HuH-7.5 (cell line): ENCODE results near the gene SART3.

Experiments
- DNase-seq: peaks from one replicate; pipeline ENCODE4 v3.0.0; 2011; ENCODE audit warnings: low spot score

SART3 gene

GRCh38 chr12:108484431-108484830 lies 76.5 kb downstream of the SART3 start:
- no peak for DNase-seq

GRCh38 chr12:108483213-108484059 lies 77.5 kb downstream of the SART3 start:
- no peak for DNase-seq

GRCh38 chr12:108482717-108483212 lies 78.2 kb downstream of the SART3 start:
- DNase-seq: no peak

GRCh38 chr12:108479364-108480070 lies 81.5 kb downstream of the SART3 start:
- DNase-seq: no peak

- DNase-seq: no peak
Observed at GRCh38 chr12:108478611-108479206, 82.3 kb downstream of the SART3 start.

GRCh38 chr12:108477881-108478259 lies 83.1 kb downstream of the SART3 start:
- no peak for DNase-seq

- no peak for DNase-seq
Observed at GRCh38 chr12:108477055-108477880, 83.7 kb downstream of the SART3 start.

GRCh38 chr12:108475396-108475795 lies 85.6 kb downstream of the SART3 start:
- no peak for DNase-seq

GRCh38 chr12:108473400-108474055 lies 87.4 kb downstream of the SART3 start:
- no peak for DNase-seq
